Measurements from ENCODE around the gene SH3RF3. TPM values are rescaled to one million over a fixed set of nuclear protein-coding genes. Genes with fewer than 3 reads are reported as not detected.

SH3RF3 gene
- total RNA-seq, 1 experiment from 2014 or later, result 4.3 TPM

DNA sequence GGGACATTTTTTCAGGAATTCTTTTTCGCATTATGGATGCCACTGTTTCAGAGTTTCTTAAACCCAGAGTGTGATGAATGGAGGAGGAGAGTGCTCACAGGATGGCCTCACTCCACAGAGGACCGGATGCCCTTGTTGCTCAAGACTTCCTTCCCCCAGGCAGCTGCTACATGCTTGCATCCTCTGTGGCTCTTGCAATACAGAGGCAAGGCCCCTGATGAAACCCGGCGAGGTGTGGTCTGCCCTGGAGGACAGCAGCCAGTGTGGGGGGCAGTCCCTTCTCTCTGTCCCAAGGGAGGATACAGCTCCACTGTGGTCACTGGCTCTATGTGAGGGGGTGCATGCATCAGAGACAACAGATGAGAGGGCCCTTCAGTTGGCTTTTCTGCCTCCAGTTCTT lies 109.6 kb downstream of the SH3RF3 start:
- DNase-seq (ENCODE audit: low read depth), result peak; percentile 96

DNA sequence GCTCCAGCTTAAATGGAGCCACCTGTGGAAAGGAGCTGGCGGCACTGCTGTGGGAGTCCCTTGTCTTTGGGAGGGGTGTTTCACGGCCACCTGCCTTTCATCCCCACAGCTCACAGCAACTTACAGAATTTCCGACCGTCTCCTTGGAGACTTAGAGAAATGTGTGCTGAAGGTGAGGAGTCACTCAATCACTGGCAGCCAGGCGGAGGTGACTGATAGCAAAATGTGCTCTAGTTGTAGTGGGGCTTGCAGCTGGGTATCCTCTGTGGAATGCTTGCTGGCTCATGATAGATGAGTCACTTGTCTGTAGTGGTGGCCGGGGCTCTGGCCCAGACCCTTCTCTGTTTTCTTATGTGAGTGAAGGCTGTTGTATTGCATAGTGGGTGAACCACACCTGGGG lies 110.7 kb downstream of the SH3RF3 start:
- peak; percentile 89 for DNase-seq (ENCODE audit: low read depth)

DNA sequence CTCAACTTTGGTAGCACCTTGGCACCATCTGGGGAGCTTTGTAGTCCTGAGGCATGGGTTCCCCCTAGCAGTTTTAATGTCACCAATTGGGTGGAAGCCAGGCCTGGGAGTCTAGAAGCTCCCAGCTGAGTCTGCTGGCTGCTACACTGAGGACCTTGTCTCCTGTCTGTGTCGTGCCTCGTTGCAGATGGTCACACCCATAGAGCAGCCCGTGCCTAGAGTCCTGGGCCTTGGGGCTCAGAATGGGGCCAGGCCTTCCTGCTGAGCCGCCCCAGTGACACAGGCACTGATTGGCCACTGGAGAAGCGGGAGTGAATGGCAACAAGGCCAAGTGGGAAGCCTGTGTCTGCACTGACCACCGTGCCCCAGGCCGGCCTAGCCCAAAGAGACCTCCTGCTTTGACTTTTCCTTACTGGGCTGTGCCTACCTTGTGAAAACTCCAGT lies 113.2 kb downstream of the SH3RF3 start:
- peak; percentile 83 for DNase-seq (ENCODE audit: low read depth)

DNA sequence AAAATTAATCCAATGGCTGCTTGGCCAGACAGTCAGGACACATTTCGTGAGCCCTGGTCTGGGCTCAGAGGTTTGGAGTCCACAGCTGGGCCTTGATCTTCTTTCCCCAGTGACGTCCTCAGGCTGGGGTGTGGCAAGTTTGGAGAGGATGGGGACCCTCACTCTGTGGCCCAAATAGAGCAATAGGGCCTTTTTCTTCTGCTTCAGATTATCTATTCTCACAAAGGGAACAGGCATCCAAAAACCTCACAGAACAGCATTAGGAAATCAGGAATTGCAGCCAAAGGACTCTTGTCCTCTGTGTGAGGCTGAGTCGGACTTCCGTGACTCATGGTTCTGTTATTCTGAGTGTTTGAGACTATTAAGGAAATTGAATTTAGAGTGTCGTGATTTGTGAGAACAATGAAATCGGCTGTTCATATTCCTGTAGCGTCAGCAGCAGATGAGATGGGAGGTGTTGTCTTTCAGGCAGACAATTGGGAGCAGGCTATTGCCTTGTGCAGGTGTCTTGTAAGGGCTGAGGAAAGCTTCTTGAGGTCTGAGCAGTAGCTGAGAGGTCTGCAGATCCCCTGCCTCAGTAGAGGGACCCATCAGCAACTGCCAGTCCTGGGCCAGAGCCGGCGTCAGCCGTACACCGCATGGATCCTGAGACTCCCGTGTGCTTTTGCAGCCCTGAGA lies 113.8 kb downstream of the SH3RF3 start:
- peak; percentile 92 for DNase-seq (ENCODE audit: low read depth)

DNA sequence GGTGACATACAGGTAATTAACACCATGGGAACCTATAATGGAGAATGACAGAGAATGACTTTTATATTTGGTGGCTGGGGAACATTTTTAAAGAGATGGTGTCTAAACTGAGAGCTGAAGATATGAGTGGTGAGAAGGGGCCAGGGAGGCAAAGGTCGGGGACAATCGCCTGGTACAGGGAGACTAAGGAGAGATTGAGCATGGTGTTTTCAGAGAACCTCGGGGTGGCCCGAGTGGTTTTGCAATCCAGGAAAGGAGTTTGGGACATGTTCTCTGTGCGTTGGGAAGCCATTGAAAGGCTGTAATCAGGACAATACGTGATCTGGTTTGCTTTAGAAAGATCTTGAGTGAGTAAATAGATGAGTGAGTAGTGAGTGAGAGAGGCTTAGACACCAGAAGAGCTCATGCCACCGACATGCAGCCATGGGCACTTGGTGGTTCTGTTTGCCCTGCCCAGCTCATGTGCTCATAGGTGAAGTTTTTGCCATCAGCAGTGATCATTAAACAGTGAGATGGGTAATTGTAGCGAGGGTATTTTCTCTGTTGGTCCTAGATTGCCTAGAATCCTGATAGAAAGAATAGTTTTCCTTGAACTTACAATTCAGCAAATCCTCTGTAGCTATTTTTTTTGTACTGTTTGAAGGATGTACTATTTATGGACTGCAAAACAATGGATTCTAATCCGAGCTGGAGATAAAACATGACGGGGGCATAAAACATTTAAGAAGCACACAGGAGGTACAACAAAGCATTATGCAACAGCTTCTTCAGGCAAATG lies 114.7 kb downstream of the SH3RF3 start:
- no peak for DNase-seq (ENCODE audit: low read depth)

DNA sequence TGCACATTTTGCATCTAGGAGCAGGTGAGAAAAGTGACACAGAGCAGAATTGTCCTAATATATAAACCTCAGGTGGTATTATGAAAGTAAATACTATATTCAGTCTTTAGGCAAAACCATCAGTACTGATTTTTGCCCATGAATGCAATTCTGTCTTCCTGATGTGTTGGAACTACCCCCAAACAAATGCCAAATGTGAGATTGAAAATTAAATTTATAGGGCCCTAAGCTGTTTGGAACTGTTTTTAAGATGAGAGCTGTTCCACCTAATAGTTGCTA lies 115.2 kb downstream of the SH3RF3 start:
- DNase-seq (ENCODE audit: low read depth), result no peak

DNA sequence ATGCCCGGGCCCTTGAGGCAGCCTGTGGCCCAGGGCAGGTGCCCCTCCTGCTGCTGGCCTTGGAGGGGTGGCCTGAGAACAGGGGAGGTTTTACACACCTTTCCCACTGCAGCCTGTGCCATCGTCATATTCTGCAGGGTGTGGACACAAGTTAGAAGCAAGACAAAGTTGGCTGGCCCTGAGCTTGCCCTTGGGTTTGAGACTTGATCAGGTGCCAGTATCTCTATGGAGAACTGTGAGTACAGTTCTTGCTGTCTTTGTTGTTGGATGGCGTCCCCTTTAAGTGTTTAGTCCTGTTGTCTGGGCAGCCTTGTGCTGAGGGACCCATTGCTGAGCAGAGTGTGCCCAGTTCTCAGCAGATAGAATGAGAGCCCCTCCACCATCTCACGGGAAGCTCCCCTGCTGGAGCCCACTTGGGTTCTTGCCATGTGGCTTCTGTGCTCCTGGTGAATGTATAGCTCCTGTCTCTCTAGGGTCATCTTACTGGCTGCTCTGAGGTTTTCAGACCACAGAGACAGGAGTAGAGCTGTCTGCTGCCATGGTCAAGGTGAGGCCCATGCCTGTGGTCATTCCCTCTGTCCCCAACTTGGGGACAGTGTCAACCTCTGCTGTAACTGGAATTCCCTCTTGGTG lies 115.9 kb downstream of the SH3RF3 start:
- no peak for DNase-seq (ENCODE audit: low read depth)

DNA sequence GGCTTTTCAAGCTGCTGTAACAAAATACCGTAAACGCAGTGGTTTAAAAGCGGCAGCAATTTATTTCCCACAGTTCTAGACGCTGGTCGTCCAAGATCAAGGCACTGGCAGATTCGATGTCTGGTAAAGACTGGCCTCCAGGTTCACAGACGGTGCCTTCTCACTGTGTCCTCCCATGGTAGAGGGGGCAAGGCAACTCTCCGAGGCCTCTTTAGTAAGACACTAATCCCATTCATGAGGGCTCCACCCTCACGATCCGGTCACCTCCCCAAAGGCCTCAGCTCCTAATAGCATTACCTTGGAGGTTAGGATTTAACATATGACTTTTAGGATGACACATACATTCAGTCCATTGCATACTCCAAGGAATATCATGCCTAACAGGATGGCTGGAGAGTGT lies 117.2 kb downstream of the SH3RF3 start:
- no peak for DNase-seq (ENCODE audit: low read depth)

DNA sequence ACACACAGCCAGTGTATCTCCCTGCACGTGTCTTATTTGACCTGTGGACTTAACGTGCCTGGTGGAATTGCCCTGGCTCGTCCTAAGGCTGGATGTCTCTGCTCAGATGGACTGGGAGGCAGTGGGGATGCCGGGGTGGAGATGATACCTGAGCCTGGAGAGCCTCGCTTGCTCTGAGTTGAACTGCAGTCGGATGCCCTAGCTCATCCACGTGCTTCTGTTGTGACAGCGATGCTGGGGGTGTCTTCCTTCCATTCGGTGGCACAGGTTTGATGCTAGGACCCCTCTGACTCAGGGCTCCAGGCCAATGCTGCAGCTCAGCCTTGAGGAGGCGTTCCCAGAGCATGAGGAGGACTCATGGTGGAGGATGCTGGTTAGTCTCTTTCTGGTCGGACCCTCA lies 117.6 kb downstream of the SH3RF3 start:
- DNase-seq (ENCODE audit: low read depth), result no peak

DNA sequence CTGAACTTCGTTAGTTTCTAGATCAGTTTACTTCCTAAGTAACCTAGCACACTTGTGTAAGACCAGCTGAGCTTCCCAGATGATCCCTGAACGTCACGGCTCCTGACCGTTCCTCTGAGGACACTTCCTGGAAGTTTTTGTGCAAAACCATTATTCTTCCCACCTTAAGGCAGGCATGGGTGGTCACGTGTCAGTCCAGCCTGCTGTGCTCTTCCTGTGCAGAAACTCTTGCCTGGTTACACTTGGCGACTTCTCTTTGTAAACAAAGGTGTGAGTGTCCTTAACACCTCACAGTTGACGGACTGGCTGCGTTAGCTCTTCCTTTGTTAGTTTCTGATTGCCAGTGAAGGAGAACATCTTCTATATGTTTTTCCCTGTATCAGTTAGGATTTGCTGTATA lies 118.3 kb downstream of the SH3RF3 start:
- DNase-seq (ENCODE audit: low read depth), result no peak

DNA sequence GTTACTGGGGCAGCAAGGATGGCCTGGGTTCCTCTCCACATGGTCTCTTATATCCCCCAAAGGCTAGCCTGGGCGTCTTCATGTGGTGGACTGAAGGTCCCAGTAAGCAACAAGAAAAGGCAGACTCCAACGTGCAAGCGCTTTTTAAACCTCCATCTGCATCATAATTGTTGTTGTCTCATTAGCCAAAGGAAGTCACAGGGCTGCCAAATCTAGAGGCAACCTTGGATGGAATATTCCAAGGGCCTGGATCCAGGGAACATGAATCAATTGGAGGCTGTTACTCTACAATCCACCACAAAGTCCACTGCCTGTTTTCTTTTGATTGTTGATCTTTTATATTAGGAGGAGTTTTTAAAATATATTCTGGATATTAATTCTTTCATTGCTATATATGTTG lies 118.8 kb downstream of the SH3RF3 start:
- no peak for DNase-seq (ENCODE audit: low read depth)

DNA sequence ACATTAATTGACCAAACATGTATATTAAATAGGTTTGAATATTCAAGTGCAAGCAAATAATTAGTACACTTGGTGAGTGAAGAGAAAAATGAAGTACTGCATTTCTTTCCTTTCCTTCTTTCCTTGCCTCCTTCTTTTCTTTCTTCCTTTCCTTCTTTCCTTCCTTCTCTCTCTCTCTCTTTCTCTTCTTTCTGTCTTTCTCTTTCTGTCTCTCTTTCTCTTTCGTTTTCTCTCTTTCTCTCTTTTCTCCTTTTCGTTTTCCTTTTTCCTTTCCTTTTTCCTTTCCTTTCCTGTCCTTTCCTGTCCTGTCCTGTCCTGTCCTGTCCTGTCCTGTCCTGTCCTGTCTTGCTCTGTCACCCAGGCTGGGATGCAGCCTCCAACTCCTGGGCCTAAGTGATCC lies 119.6 kb downstream of the SH3RF3 start:
- DNase-seq (ENCODE audit: low read depth), result no peak

DNA sequence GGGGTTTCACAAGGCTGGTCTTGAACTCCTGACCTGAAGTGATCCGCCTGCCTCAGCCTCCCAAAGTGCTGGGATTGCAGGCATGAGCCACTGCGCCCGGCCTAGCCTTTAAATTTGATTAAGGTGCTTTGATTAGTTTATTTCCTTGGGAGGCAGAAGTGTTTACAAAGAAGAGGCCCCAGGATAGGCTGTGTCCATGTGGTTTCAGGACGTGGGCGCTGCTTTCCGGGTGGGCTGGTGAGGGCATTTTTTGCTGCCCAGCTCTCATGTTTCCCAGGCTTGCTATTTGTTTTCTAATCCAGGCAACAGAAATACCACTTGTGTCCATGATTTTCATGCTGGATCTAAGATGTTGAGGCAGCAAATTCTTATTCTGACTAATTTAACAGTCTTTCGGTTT lies 124.2 kb downstream of the SH3RF3 start:
- DNase-seq (ENCODE audit: low read depth), result no peak

DNA sequence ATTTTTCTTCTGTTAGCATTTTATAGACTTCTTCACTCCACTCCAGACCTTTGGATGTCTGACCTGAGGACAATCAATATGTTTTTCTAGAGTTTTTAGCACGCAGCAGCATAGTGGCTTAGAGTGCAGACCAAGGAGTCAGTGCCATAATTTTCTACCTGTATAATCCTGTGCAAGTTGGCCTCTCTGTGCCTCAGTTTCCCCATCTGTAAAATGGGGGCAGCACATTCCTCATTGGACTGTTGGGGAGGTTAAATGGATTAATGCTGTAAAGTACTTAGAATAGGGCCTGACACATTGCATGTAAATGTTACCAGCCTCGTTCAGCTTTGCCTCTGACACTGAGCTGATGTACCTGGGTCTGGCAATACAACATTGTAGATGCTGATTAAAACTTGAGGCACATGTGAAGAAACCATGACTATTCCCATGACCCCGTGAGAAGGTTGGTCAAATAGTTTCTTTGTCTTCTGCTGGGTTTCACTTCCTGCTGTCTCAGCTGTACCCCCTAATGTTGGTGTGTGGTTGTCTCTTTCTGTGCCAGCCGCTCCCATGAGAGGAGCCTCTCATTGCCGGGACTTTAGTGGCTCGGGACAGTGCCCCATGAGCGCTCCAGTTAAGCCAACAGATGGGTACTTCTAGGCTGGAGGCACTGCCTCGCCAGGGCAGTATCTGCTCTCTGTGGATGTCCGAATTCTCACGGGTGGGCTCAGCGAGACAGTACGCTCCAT lies 125.3 kb downstream of the SH3RF3 start:
- no peak for DNase-seq (ENCODE audit: low read depth)

DNA sequence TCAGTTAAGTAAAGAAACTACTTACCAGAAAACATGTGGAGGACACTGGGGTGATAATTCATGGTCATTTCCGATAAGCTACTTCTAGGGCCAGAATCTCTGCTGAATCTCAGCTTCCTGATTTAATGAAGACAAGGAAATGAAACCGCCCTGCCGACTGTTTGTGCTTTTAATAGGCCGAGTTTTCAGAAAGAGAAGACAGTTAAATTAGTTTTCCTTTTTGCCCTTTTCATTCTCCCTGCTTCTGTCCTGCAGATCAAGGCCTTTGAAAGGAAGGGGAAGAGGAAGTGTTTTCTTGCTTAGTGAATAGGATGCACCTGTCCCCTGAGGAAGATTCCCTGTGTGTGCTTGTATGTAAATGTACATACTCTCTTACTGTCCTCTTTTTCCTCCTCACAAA lies 126.6 kb downstream of the SH3RF3 start:
- no peak for DNase-seq (ENCODE audit: low read depth)

DNA sequence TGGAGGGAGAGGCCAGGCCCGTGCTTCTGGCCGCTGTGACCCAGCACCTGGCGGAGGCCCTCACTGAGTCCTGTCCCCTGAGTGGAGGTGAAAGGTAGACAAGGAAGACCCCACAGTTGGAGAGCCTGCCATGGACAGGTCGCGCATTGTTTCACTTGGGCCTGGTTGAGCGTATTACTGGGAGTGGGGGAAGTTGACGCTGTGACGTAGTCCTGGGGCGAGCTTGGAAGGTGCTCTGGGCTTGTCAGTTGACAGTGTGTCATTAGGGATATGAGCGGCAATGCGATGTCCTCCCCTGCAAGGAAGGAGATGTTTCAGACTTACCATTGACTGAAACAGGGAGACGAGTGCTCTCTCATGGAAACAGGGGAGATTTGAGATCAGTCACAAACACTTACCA lies 127.1 kb downstream of the SH3RF3 start:
- DNase-seq (ENCODE audit: low read depth), result no peak

DNA sequence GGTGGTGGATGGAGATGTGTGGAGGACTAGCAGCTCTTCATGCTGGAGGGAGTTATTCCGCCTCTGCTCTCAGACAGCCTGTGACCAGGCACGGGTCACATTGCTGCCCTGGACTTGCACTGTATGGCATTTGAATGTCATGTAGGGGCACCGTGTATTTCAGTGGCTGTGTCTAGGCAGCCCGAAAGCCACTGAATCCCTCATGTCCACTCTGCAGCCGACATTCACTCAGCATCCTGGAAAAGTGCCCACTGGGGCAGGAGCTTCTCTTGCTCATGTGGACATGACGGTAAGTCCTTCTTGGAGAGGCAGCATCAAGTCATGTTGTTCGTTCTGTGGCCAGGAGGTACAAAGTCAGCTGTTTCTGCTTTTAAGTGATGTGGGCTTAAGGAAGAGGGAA lies 127.9 kb downstream of the SH3RF3 start:
- peak; percentile 26 for DNase-seq (ENCODE audit: low read depth)

DNA sequence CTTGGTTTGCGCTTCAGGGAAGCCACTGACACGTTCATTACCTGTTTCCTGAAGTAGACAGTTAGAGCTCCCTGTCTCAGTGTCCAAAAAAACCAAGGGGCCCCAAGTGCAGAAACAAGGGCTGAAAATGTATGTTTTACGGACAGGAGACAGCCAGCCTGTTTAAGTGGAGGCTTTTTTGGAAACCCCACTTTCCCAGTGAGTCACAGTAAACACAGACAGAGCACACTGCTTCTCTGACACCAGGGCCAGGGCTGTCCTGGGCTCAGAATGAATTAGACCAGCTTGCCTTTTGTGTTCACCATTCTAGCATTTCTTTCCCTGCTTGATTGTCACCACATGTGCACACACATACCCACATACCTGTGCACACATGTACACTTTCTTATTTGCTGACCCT lies 128.6 kb downstream of the SH3RF3 start:
- no peak for DNase-seq (ENCODE audit: low read depth)

DNA sequence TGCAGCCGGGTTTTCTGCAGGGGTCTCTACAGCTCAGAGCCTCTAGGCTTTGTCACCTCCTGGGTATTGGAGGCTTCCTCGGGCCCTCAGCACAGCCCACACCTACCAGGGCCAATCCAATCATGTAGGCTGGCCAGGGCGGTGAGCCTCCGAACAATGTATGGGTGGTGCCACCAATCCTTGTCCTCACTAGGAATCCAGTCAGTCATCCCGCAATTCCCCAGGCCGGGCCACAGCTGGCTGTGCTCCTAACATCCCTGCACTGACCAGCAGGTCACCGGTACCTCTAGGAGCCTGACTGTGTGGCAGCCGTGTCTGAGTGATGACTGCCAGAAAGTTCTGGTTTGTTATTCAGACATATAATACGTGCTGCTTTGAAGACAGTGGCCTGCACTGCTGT lies 129.4 kb downstream of the SH3RF3 start:
- no peak for DNase-seq (ENCODE audit: low read depth)

DNA sequence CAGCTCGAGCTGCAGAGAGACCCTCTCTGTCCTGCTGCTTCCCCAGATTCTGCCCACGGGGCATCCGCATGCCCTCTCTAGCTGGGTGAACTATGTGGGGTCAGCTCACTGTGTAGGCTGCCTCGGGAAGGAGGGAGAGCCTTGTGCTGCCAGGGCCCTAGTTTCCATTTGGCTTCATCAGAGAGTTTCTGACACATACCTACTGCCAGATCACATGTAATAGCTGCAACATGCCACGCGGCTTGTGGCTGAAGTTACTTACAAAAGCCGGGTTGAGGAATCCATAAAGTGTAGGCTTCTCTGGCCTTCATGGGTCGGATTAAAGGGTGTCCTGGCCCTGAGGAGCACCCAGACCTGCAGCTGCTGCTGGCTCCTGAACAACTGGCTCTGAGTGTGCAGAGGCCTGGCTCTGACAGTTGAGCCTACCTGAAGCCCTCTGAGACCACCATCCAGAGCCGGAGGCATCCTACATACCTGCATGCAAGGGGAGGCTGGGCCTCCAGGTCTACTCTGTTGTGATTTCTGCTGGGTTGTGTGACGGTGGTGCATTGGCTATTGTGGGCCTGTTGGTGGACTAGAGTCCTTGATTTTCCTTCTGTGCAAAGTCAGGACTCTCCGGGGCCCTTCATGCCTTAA lies 130.0 kb downstream of the SH3RF3 start:
- no peak for DNase-seq (ENCODE audit: low read depth)

DNA sequence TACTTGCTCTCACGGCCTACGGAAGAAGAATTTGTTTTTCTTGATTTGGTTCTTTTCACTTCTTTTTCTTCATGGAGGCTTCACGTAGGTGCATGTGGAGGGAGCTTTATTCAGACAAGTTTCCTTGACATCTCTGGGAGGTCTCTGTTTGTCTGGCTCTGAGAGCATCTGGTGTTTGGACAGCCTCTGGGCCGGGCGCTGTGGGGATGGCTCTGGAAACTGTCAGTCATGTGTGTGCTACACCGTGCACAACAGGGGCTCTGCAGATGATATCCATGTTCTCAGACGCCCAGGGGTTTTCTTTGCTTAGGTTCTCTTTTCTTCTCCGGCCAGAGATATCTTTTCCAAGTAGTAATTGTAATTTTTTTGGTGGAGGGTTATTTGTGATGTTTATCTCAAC lies 130.7 kb downstream of the SH3RF3 start:
- no peak for DNase-seq (ENCODE audit: low read depth)
